Measurements from ENCODE around the gene RNF144B.

The RNF144B gene

DNA sequence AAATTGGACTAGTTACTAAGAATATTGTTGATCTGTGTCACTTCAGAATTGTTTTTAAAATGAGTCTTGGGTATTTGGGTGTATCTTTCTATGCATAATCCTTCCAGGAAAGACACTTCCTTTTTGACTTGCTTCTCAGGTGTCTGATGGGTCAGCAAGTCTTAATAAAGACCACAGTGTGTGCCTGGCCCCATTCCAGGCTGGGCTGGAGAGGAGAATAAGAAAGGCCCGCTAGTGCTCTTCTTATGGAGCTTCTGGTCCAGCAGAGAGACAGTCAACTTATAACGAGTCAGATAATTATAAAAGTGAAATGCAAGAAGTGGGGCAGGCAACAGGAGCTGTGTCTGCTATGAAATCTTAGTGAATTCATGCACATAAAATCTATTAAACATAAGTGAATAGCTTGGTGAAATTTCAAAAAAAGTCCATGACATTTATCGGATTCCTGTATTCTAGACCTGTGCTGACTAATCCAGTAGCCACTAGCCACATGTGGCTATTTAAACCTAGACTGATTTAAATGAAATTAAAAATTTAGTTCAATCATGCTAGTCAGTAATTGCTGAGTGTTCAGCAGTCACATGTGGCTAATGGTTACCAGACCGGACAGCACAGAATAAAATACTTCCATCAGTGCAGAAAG is 42.6 kb downstream of the RNF144B start:
- no peaks in the 10 kb centered on the region for H3K9me3 ChIP-seq (ENCODE audit: insufficient read depth, low read depth, low read length)
- TF ChIP-seq EZH2phosphoT487 (IDR thresholded peaks at IDR 0.05; ENCODE audit: borderline replicate concordance), result no peak
- TF ChIP-seq, protein P1, sequence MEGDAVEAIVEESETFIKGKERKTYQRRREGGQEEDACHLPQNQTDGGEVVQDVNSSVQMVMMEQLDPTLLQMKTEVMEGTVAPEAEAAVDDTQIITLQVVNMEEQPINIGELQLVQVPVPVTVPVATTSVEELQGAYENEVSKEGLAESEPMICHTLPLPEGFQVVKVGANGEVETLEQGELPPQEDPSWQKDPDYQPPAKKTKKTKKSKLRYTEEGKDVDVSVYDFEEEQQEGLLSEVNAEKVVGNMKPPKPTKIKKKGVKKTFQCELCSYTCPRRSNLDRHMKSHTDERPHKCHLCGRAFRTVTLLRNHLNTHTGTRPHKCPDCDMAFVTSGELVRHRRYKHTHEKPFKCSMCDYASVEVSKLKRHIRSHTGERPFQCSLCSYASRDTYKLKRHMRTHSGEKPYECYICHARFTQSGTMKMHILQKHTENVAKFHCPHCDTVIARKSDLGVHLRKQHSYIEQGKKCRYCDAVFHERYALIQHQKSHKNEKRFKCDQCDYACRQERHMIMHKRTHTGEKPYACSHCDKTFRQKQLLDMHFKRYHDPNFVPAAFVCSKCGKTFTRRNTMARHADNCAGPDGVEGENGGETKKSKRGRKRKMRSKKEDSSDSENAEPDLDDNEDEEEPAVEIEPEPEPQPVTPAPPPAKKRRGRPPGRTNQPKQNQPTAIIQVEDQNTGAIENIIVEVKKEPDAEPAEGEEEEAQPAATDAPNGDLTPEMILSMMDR (conservative IDR thresholded peaks at IDR 0.05; ENCODE audit: low read length), result no peak
- no peak overlapping the region for H3K4me2 ChIP-seq (ENCODE audit: low read depth, low read length, poor library complexity, severe bottlenecking)
- H4K20me1 ChIP-seq (ENCODE audit: insufficient read depth, low read length, poor library complexity, severe bottlenecking), result no peaks in the 10 kb centered on the region
- no peak overlapping the region for H3K9ac ChIP-seq (ENCODE audit: low read depth, low read length, poor library complexity, severe bottlenecking)
- no peaks in the 10 kb centered on the region for H3K36me3 ChIP-seq (ENCODE audit: insufficient read depth, low read length)
- H3K27me3 ChIP-seq (ENCODE audit: insufficient read depth, low read length, poor library complexity, severe bottlenecking), result no peaks in the 10 kb centered on the region
- H3K9me2 ChIP-seq (replicated peaks; ENCODE audit: low read depth, low read length), result no peaks in the 10 kb centered on the region
- no peak overlapping the region for H2AFZ ChIP-seq (ENCODE audit: low read length)
- H3K4me1 ChIP-seq (ENCODE audit: insufficient read depth, low read length, poor library complexity, severe bottlenecking), result no peaks in the 10 kb centered on the region
- H3K79me2 ChIP-seq (ENCODE audit: insufficient read depth, low read length), result no peaks in the 10 kb centered on the region
- H3F3A ChIP-seq (ENCODE audit: low read depth), result no peaks in the 10 kb centered on the region
- no peak overlapping the region for H3K4me3 ChIP-seq (ENCODE audit: low read length, poor library complexity, severe bottlenecking)

DNA sequence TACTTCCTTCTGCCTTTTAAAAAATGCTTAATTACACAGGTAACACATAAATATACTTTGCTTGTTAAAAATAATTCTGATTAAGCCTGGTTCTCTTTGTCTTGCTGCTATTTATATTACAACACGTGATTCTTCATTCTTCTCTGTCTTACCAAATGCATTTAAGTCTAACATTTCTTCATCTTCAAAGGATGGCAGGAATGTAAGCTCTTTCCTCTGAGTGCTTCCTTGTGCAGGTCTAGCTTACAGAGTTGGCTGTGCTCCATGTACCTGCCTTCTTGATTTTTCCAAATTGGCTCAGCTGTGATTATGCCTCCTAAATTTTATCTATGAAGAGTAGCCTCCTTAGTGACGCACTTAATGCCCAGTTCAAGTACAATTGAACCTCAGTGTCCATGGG is 44.4 kb downstream of the RNF144B start:
- Histone ChIP-seq H3K9ac (ENCODE audit: low read depth, low read length, poor library complexity, severe bottlenecking) (no peak overlapping the region), H3K9me3 (ENCODE audit: insufficient read depth, low read depth, low read length) (no peaks in the 10 kb centered on the region), H3K4me3 (ENCODE audit: low read length, poor library complexity, severe bottlenecking) (no peak overlapping the region), H3K36me3 (ENCODE audit: insufficient read depth, low read length) (no peaks in the 10 kb centered on the region), H3K9me2 (replicated peaks; ENCODE audit: low read depth, low read length) (no peaks in the 10 kb centered on the region), H4K20me1 (ENCODE audit: insufficient read depth, low read length, poor library complexity, severe bottlenecking) (no peaks in the 10 kb centered on the region), H3F3A (ENCODE audit: low read depth) (no peaks in the 10 kb centered on the region), H2AFZ (ENCODE audit: low read length) (no peak overlapping the region), H3K4me1 (ENCODE audit: insufficient read depth, low read length, poor library complexity, severe bottlenecking) (no peaks in the 10 kb centered on the region), H3K79me2 (ENCODE audit: insufficient read depth, low read length) (no peaks in the 10 kb centered on the region), H3K27me3 (ENCODE audit: insufficient read depth, low read length, poor library complexity, severe bottlenecking) (no peaks in the 10 kb centered on the region), H3K4me2 (ENCODE audit: low read depth, low read length, poor library complexity, severe bottlenecking) (no peak overlapping the region)
- TF ChIP-seq EZH2phosphoT487 (IDR thresholded peaks at IDR 0.05; ENCODE audit: borderline replicate concordance), result no peak
- TF ChIP-seq, protein P1 (conservative IDR thresholded peaks at IDR 0.05; ENCODE audit: low read length), result no peak

DNA sequence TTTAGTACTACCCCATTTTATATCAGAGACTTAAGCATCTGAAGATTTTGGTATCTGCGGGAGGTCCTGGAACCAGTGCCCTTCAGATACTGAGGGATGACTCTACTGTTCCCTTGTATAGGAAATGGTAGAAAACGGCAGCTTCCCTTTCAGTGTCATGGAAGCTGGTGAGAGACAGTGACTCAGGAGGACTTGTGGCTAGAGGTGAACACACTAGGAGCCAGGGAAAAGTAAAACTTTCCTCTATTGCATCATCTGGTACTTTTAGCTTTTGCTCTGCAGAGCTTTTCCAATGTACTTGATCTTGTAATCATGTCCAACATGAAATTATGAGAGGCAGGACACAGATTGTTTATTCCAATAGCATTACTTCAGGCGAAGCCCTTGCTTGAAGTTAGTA is 45.0 kb downstream of the RNF144B start:
- Histone ChIP-seq H3K4me2 (ENCODE audit: low read depth, low read length, poor library complexity, severe bottlenecking) (no peak overlapping the region), H3K9ac (ENCODE audit: low read depth, low read length, poor library complexity, severe bottlenecking) (no peak overlapping the region), H2AFZ (ENCODE audit: low read length) (no peak overlapping the region)

More for the DNA sequence above, 45.0 kb downstream of the RNF144B start:
- Histone ChIP-seq H3K79me2 (ENCODE audit: insufficient read depth, low read length) (no peaks in the 10 kb centered on the region), H3K4me3 (ENCODE audit: low read length, poor library complexity, severe bottlenecking) (no peak overlapping the region), H3F3A (ENCODE audit: low read depth) (no peaks in the 10 kb centered on the region), H4K20me1 (ENCODE audit: insufficient read depth, low read length, poor library complexity, severe bottlenecking) (no peaks in the 10 kb centered on the region), H3K9me3 (ENCODE audit: insufficient read depth, low read depth, low read length) (no peaks in the 10 kb centered on the region), H3K4me1 (ENCODE audit: insufficient read depth, low read length, poor library complexity, severe bottlenecking) (no peaks in the 10 kb centered on the region), H3K27me3 (ENCODE audit: insufficient read depth, low read length, poor library complexity, severe bottlenecking) (no peaks in the 10 kb centered on the region), H3K9me2 (replicated peaks; ENCODE audit: low read depth, low read length) (no peaks in the 10 kb centered on the region), H3K36me3 (ENCODE audit: insufficient read depth, low read length) (no peaks in the 10 kb centered on the region)
- TF ChIP-seq EZH2phosphoT487 (IDR thresholded peaks at IDR 0.05; ENCODE audit: borderline replicate concordance), result no peak
- TF ChIP-seq, protein P1 (conservative IDR thresholded peaks at IDR 0.05; ENCODE audit: low read length), result no peak

All from Loucy (cell line).